Neural progenitor cell (in vitro differentiated cells): ENCODE results near the gene LARGE1. TPM values are rescaled to one million over a fixed set of nuclear protein-coding genes. Genes with fewer than 3 reads are reported as not detected.

Experiments used
- DNase-seq: peaks from one replicate; pipeline ENCODE4 v3.0.0-alpha.2; 2016; ENCODE audit warnings: low spot score
- H2AFZ ChIP-seq: fragments of 200-600 bp; sonication (generic); replicated peaks from 2 replicates; pipeline ENCODE4 v1.6.1; 2016; ENCODE audit warnings: antibody characterized with exemption
- H3F3A ChIP-seq: fragments of 200-600 bp; sonication (generic); 2 replicates; pipeline ENCODE4 v1.6.1; 2016; ENCODE audit warnings: antibody characterized with exemption, low read depth
- H3K27ac ChIP-seq: fragments of 200-600 bp; sonication (generic); 2 replicates; pipeline ENCODE4 v1.5.1; 2016; ENCODE audit warnings: mild to moderate bottlenecking
- H3K27me3 ChIP-seq: fragments of 200-600 bp; sonication (generic); 2 replicates; pipeline ENCODE4 v1.6.1; 2016; ENCODE audit warnings: mild to moderate bottlenecking, moderate library complexity
- H3K36me3 ChIP-seq: fragments of 200-600 bp; sonication (generic); 2 replicates; pipeline ENCODE4 v1.5.1; 2016
- H3K4me1 ChIP-seq: fragments of 200-600 bp; sonication (generic); 2 replicates; pipeline ENCODE4 v1.6.1; 2016; ENCODE audit warnings: mixed run types
- H3K4me2 ChIP-seq: fragments of 200-600 bp; sonication (generic); 2 replicates; pipeline ENCODE4 v1.6.1; 2016
- H3K4me3 ChIP-seq: fragments of 200-600 bp; sonication (generic); 2 replicates; pipeline ENCODE4 v1.5.1; 2016
- H3K79me2 ChIP-seq: fragments of 200-600 bp; sonication (generic); 2 replicates; pipeline ENCODE4 v1.6.1; 2016; ENCODE audit warnings: low read depth
- H3K9ac ChIP-seq: fragments of 200-600 bp; sonication (generic); 2 replicates; pipeline ENCODE4 v1.6.1; 2016
- H3K9me3 ChIP-seq: fragments of 200-600 bp; sonication (generic); 2 replicates; pipeline ENCODE4 v1.5.1; 2016; ENCODE audit warnings: low read depth
- H4K20me1 ChIP-seq: fragments of 200-600 bp; sonication (generic); 2 replicates; pipeline ENCODE4 v1.6.1; 2016; ENCODE audit warnings: low read depth
- H3K27ac Mint-ChIP-seq: 3 replicates; pipeline ENCODE4 v1.8.0; 2021; ENCODE audit warnings: mixed read lengths
- H3K27me3 Mint-ChIP-seq: 2 replicates; pipeline ENCODE4 v1.8.0; 2022; ENCODE audit warnings: low read depth, mild to moderate bottlenecking, inconsistent platforms, moderate library complexity, mixed read lengths; ENCODE audit not compliant: insufficient read depth
- H3K36me3 Mint-ChIP-seq: 3 replicates; pipeline ENCODE4 v1.8.0; 2021; ENCODE audit warnings: mixed read lengths
- H3K4me1 Mint-ChIP-seq: 3 replicates; pipeline ENCODE4 v1.8.0; 2021; ENCODE audit warnings: mixed read lengths
- H3K4me3 Mint-ChIP-seq: 3 replicates; pipeline ENCODE4 v1.8.0; 2021; ENCODE audit warnings: mild to moderate bottlenecking, moderate library complexity, mixed read lengths
- H3K9me3 Mint-ChIP-seq: 3 replicates; pipeline ENCODE4 v1.8.0; 2020; ENCODE audit warnings: mixed read lengths
- EZH2 ChIP-seq: fragments of 200-600 bp; sonication (generic); IDR thresholded peaks from 2 replicates; pipeline ENCODE4 v1.6.1; 2017; ENCODE audit warnings: antibody characterized with exemption, mild to moderate bottlenecking, moderate library complexity
- EZH2phosphoT487 ChIP-seq: fragments of 200-600 bp; sonication (generic); IDR thresholded peaks from 2 replicates; pipeline ENCODE4 v1.6.1; 2017; ENCODE audit warnings: antibody characterized with exemption
- total RNA-seq: library from RNA; depleted of rRNA; stranded (reverse); fragments of >200 nt; gene quantifications from 2 replicates; pipeline ENCODE4 v1.2.3, GENCODE V29; 2015; ENCODE audit warnings: low replicate concordance
- TF ChIP-seq, protein P1 (sequence below): fragments of 200-600 bp; sonication (generic); IDR thresholded peaks from 2 replicates; pipeline ENCODE4 v1.5.1; 2017; ENCODE audit warnings: antibody characterized with exemption, mild to moderate bottlenecking

LARGE1 gene
- total RNA-seq, 1 donor from 2014 or later: 24.9 TPM

- Histone ChIP-seq H3K9me3 (no peaks in the 10 kb centered on the region), H3K27me3 (no peaks in the 10 kb centered on the region), H4K20me1 (peaks cover 21% of the 10 kb centered on the region), H3K79me2 (peaks cover 87% of the 10 kb centered on the region), H3K4me1 (peaks cover 36% of the 10 kb centered on the region), H2AFZ (no peak overlapping the region), H3K4me2 (no peak overlapping the region), H3K9ac (no peak overlapping the region), H3K27ac (no peak overlapping the region), H3F3A (peaks cover 13% of the 10 kb centered on the region), H3K4me3 (no peak overlapping the region), H3K36me3 (no peaks in the 10 kb centered on the region)
- Mint-ChIP-seq H3K27me3 (peaks cover 2% of the 10 kb centered on the region), H3K36me3 (peaks cover 9% of the 10 kb centered on the region), H3K9me3 (peaks cover 3% of the 10 kb centered on the region), H3K4me3 (no peak overlapping the region), H3K27ac (no peak overlapping the region), H3K4me1 (peaks cover 29% of the 10 kb centered on the region)
- TF ChIP-seq, protein P1, sequence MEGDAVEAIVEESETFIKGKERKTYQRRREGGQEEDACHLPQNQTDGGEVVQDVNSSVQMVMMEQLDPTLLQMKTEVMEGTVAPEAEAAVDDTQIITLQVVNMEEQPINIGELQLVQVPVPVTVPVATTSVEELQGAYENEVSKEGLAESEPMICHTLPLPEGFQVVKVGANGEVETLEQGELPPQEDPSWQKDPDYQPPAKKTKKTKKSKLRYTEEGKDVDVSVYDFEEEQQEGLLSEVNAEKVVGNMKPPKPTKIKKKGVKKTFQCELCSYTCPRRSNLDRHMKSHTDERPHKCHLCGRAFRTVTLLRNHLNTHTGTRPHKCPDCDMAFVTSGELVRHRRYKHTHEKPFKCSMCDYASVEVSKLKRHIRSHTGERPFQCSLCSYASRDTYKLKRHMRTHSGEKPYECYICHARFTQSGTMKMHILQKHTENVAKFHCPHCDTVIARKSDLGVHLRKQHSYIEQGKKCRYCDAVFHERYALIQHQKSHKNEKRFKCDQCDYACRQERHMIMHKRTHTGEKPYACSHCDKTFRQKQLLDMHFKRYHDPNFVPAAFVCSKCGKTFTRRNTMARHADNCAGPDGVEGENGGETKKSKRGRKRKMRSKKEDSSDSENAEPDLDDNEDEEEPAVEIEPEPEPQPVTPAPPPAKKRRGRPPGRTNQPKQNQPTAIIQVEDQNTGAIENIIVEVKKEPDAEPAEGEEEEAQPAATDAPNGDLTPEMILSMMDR: no peak
- no peak for TF ChIP-seq EZH2
- TF ChIP-seq EZH2phosphoT487: no peak
- no peak for DNase-seq
Measured at GRCh38 chr22:33854724-33855123, 65.6 kb downstream of the LARGE1 start.

DNA sequence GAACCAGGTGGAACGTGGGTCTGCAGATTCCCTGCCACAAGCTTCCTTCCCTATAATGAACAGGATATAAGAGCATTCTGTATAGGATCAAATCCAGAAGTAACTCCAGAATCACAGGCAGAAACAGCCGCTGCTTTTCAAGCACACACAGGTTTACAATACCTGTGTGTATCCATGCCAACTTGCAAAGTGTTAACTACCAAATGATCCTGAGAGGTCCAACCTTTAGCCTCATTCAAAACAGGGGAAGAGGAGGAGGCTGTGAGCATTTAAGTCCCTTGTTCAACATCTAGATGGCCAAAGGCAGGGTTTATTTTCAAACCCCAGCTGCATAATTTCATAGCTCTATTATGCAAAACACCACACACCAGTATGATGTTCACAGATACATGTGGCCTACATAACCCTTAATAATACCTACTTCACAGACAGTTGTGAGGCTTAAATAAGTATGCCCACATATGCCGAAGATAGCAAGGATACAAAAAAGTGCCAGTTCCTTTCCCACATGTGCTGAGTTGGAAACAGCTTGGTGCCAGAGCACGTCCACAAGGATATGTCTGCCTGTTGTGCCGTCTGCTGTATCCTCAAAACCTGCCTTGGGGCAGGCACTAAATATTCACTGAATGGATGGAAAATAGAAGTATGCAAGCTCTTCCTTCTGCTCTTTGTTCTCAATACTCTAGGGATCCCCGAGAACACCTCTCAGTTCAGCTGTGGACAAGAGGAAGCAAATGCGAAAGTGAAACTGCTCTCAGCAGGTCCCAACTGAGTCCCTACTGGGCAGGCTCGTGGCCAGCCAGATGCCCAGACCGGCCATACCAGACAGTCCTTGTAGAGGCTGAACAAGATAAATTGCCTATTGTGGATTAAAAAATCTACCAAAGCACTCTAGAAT, 66.8 kb downstream of the LARGE1 start:
- H3K4me3 ChIP-seq: no peak overlapping the region
- H3K4me1 Mint-ChIP-seq: peaks cover 34% of the 10 kb centered on the region

GRCh38 chr22:33851821-33852384, 68.4 kb downstream of the LARGE1 start:
- H3K36me3 ChIP-seq: no peaks in the 10 kb centered on the region
- H3K27me3 ChIP-seq: no peaks in the 10 kb centered on the region
- H3K27ac ChIP-seq: no peak overlapping the region
- no peak overlapping the region for H2AFZ ChIP-seq
- H3K4me2 ChIP-seq: peak overlapping the region; percentile 26
- peaks cover 14% of the 10 kb centered on the region for H4K20me1 ChIP-seq
- peaks cover 4% of the 10 kb centered on the region for H3K27me3 Mint-ChIP-seq
- H3K4me3 ChIP-seq: no peak overlapping the region
- peaks cover 6% of the 10 kb centered on the region for H3F3A ChIP-seq
- H3K79me2 ChIP-seq: peaks cover 84% of the 10 kb centered on the region
- no peak for DNase-seq
- peaks cover 12% of the 10 kb centered on the region for H3K36me3 Mint-ChIP-seq
- no peak overlapping the region for H3K9ac ChIP-seq
- TF ChIP-seq, protein P1: no peak
- TF ChIP-seq EZH2 (no peak), EZH2phosphoT487 (no peak)
- no peak overlapping the region for H3K27ac Mint-ChIP-seq
- peaks cover 34% of the 10 kb centered on the region for H3K4me1 Mint-ChIP-seq
- no peak overlapping the region for H3K4me3 Mint-ChIP-seq
- no peaks in the 10 kb centered on the region for H3K9me3 ChIP-seq
- H3K9me3 Mint-ChIP-seq: peaks cover 5% of the 10 kb centered on the region
- peaks cover 41% of the 10 kb centered on the region for H3K4me1 ChIP-seq

More for the DNA sequence above, 66.8 kb downstream of the LARGE1 start:
- peaks cover 2% of the 10 kb centered on the region for H3K27me3 Mint-ChIP-seq
- peaks cover 6% of the 10 kb centered on the region for H3K9me3 Mint-ChIP-seq
- Histone ChIP-seq H3K79me2 (peaks cover 84% of the 10 kb centered on the region), H3K4me2 (peak overlapping the region; percentile 24), H3K36me3 (no peaks in the 10 kb centered on the region), H3K9ac (no peak overlapping the region), H3K9me3 (no peaks in the 10 kb centered on the region), H3K27ac (no peak overlapping the region), H3K27me3 (no peaks in the 10 kb centered on the region), H4K20me1 (peaks cover 14% of the 10 kb centered on the region), H2AFZ (no peak overlapping the region), H3F3A (peaks cover 6% of the 10 kb centered on the region), H3K4me1 (peaks cover 31% of the 10 kb centered on the region)
- peak overlapping the region; percentile 73 for H3K4me3 Mint-ChIP-seq
- TF ChIP-seq EZH2phosphoT487 (no peak), EZH2 (no peak)
- TF ChIP-seq, protein P1: no peak
- peak overlapping the region; percentile 9 for H3K27ac Mint-ChIP-seq
- peaks cover 14% of the 10 kb centered on the region for H3K36me3 Mint-ChIP-seq
- peak; percentile 38 for DNase-seq
